SH-SY5Y (cell line): Measurements from ENCODE around the gene VASP.

ENCODE experiments used
- GATA2 ChIP-seq: IDR thresholded peaks from 2 replicates; pipeline ENCODE4 v1.6.1; 2011; ENCODE audit warnings: mild to moderate bottlenecking, low read depth, low read length
- GATA3 ChIP-seq: IDR thresholded peaks from 2 replicates; pipeline ENCODE4 v1.6.1; 2011; ENCODE audit warnings: low read depth, mild to moderate bottlenecking, low read length, moderate library complexity

- TF ChIP-seq GATA2, result no peak
- no peak for TF ChIP-seq GATA3
Observed at GRCh38 chr19:45496349-45496953, 10.8 kb upstream of the VASP start.
